Kidney tubule cell (primary cell): Measurements from ENCODE around the gene ARFRP1.
"Not testable (repeated sequence)": the region's sequence is repeated elsewhere in the genome, so short reads cannot be mapped to it uniquely, and the experiment has no call there.

Source experiments
- DNase-seq: peaks from one replicate; pipeline ENCODE4 v3.0.0-alpha.2; 2018; ENCODE audit warnings: low spot score

The ARFRP1 gene

DNA sequence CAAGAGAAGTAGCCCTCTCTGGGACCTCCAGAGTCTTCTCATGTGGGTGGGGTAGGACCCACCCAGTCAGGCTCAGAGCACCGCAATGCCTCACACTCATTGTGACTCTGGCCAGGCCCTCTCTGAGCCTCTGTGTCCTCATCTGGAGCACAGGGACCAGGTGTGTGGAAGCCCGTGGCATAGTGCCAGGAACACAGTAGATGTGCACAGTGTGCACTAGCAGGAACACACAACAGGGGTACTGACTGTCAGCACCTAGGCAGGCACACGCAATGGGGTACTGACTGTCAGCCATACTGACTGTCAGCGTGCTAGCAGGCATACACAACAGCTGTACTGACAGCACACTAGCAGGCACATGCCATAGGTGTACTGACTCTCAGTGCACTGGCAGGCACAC lies 52.5 kb downstream of the ARFRP1 start:
- DNase-seq = no peak

DNA sequence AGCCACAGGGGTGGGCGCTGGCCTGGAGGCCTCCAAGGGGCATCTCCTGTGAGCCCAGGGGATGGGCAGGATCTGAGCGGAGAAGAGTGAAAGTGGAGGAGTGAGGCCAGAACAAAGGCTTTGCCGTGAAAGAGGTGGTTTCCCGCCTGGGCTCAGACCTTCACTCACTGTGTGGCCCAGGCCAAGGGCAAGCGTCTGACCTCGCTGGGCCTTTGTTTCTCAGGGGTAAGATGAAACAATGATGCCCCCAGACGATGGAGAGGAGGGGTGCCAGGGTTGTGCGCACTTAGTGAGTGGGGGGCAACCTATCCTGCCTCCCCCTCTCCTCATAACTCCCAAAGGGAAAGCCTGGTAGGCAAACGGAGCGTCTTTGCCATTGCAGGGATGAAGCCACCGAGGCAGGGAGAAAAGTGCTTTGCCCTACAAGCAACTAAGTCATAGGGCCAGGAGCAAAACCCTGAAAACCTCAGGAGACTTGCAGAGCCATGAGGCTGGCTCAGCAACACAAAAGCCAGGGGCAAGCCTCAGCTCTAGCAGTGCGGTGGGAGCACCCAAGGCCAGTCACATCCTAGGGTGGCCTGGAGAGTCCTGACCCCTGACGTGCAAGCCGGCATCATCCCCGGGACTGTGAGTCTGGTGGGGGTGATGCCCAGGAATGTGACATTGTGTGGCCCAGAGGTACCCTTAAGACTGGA lies 53.7 kb downstream of the ARFRP1 start:
- DNase-seq = no peak

- peak; percentile 84 for DNase-seq
Observed at GRCh38 chr20:63653041-63653973, 54.5 kb downstream of the ARFRP1 start, which contains the start of gene STMN3. Gene STMN3 (minus strand): TSS chr20:63653424. CDS start chr20:63653345, 79 bp downstream.

GRCh38 chr20:63652192-63652980 lies 55.4 kb downstream of the ARFRP1 start:
- no peak for DNase-seq

DNA sequence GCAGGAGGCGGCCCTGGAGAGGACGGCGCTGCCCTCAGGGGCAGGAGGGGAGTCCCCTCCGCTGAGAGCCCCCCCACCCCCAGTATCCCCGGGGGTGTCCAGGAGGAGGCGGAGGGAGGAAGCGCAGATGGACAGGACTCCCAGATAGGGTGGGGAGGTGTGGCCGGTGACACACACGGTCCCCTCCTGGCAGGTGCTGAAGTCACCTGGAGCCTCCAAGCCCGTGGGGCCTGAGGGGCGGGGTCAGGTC lies 55.9 kb downstream of the ARFRP1 start:
- DNase-seq = no peak

GRCh38 chr20:63650486-63650885 lies 57.3 kb downstream of the ARFRP1 start:
- not testable (repeated sequence) for DNase-seq

- DNase-seq = no peak
Observed at GRCh38 chr20:63648895-63649589, 58.7 kb downstream of the ARFRP1 start.
